ENCODE results near the gene GFRA1.

Gene GFRA1

DNA sequence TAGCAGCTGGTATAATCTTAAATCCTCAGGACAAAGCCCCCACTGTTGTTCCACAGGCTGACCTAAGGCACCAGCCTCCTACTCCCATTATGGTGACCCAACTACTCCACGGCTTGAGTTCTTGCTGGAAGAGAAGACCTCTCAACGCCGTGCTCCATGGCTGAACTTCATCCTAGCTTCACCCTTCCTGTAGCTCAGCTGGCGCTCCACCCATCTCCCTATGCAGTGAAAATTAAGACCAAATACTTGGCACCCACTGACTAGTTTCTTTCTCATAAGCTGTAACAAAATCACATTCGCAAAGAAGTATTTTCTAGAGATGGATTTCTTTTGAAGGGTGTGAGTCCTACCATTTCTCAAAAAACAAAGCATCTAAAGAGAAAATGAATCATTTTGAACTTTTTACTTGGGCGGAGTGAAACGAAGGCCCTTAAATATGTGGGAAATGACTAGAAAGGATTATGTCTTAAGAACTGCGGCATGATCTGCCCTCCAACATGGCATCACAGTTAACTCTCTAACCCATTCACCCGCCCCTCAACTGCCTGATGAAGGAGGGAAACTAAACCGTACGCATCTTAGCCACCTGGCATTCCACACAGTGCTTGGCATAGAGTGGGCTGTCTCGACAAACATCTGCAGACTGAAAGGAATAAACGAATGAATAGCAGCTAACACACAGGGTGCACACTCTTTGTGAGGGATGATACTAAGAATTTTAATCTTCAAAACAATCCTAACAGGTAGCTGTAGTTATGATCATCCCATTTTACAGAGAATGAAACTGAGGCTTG is 32.7 kb downstream of the GFRA1 start:
- DNase-seq = no peak

DNA sequence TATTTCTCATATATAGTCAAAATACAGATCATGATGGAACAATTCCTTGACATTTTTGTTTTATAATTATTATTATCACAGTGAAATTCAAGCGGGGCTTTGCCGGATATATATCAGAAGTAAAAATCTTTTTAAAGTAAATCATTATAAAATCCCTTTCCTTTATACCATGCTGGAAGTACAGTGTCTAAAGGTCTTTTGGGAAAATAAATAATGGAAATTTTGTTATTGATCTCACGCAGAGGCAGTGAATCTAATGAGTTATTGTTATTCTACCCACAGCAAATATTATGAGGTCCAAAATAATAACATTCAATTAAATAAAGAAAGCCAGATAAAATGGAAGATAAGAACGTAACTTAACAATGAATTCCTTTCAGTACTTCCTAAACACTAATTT is 33.8 kb downstream of the GFRA1 start:
- no peak for DNase-seq

- DNase-seq = no peak
These were observed 35.0 kb downstream of the GFRA1 start for GRCh38 chr10:116237970-116238369.

DNA sequence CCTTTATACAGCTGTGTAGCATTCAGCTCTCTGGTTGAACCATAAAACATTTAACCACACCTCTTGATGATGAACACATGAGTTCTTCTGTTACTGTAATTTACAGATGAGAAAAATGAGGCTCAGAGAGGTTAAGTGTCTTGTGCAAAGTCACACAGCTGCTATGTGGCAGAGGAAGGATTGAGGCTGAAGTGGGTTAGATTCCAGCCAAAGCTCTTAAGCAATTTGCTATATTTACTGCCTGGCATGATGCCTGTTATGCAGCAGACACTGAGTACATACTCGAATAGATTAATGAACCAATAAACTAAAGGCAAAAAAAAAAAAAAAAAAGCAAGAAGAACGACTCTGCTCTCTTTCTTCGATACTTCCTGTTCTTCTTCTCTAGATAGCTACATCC is 35.7 kb downstream of the GFRA1 start:
- no peak for DNase-seq

DNA sequence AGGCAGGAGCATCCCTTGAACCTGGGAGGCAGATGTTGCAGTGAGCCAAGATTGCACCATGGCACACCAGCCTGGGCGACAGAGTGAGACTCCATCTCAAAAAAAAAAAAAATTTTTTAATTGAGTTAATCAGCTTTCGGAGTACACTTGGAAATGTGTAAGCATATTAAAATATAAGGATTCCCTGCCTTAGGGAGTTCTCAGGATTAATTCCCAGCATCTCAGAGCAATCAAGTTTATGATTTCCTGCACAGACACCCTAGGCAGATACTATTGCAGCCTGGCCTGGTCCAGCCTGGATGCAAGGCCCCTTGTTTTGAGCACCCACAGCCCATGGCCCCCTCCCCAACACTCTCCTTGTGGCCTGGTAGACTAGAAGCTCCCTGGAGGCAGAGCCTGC is 39.8 kb downstream of the GFRA1 start:
- no peak for DNase-seq

GRCh38 chr10:116232613-116233012 is 40.4 kb downstream of the GFRA1 start:
- no peak for DNase-seq

DNA sequence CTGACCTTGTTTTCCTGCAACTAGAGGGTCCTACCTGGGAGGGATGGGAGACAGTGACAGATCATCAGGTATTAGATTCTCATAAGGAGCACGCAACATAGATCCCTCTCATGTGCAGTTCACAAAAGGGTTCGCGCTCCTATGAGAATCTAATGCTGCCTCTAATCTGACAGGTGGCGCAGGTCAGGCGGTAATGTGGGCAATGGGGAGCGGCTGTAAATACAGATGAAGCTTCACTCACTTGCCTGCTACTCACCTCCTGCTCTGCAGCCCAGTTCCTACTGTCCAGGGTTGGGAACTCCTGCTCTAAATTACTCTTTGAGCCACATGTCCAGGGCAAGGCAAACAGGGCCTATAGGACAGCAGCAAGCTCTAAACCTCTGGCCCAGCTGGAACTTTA is 46.2 kb downstream of the GFRA1 start:
- DNase-seq = no peak

GRCh38 chr10:116226053-116226452 is 47.0 kb downstream of the GFRA1 start:
- no peak for DNase-seq

GRCh38 chr10:116223289-116223688 is 49.7 kb downstream of the GFRA1 start:
- no peak for DNase-seq

DNA sequence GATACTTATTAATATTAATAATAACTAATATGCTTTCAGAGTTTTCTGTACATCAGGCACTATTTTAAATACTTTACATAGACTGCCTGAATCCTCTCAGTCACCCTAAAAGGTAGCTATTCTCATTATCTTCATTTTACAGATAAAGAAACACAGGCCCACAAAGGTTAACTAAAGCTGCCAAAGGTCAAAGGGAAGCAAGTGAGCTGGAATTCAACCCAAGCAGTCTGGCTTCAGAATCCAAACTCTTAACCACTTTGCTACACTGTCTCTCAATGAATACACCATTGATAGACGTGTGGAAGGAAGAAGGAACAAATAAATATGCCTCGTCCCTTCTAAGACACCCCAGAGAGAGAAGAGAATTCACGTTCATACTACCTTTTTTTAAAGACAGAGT is 52.0 kb downstream of the GFRA1 start:
- no peak for DNase-seq

GRCh38 chr10:116216676-116217075 is 56.3 kb downstream of the GFRA1 start:
- DNase-seq = no peak

GRCh38 chr10:116215651-116216050 is 57.4 kb downstream of the GFRA1 start:
- no peak for DNase-seq

DNA sequence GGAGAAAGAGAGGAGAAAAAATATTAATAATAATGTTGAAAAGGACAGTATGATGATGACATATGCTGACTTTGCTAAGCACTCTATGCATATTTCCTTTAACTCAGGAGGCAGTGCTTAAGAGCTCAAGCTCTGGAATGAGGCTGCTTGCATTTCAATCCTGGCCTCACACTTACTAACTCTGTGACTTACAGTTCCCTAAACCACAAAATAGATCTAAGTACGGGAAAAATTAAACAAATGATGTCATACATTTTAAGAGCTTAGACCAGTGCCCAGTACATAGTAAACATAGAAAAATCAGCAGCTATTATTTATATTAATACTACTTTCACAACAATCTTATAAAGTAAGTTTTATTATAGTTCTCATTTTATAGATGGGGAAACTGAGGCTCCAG is 61.3 kb downstream of the GFRA1 start:
- no peak for DNase-seq

DNA sequence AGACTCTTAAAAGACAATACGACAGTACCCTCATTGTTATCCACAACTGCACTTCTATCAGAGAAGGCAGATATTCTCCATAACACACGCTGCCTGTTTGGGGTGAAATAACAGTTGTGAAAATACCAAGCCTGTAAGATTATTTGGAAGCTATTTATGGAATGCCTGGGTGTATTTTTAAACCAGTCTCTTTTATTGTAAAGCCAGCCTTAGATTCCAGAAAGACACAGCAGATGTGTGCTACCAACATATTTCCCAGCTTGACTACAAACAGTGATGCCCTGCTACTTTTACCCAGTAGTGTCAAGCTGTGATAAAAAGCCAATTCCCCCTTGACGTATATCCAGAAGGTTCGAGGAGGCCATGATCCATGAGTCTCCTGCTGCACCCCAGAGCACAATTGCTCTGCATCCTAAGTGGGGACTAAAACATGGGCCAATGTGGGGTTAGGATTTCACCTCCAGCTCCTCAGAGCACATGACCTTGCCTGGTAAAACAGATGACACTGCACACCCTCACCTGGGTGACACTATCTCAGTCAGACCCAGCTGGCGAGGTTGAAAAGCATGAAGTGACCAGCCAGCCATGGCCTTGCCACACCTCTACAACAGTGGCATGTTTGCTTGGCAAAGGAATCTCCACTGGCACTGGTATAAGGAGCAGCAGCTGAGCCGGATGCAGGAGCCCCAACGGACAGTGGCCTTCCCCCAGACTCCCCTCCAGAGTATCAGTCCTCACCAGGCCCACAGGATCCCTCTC is 62.2 kb downstream of the GFRA1 start:
- no peak for DNase-seq

DNA sequence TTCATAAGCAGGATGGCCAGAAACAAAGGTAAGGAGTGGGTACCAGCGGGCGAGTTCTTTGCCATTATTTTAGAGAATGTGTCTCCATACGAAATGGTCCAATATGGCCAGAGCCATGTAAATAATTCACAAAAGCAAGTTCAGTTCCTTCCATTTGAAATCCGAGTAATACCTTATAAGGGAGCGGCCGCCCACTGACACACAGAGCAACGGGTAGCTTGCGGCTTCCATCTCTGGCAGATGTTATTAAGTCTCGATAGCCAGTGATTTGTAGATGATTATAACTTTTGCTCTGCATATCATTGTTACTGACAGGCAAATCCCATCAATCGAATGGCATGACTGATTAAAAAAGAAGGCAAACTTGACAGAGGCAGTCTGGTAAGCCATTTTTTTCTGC is 63.2 kb downstream of the GFRA1 start:
- no peak for DNase-seq

DNA sequence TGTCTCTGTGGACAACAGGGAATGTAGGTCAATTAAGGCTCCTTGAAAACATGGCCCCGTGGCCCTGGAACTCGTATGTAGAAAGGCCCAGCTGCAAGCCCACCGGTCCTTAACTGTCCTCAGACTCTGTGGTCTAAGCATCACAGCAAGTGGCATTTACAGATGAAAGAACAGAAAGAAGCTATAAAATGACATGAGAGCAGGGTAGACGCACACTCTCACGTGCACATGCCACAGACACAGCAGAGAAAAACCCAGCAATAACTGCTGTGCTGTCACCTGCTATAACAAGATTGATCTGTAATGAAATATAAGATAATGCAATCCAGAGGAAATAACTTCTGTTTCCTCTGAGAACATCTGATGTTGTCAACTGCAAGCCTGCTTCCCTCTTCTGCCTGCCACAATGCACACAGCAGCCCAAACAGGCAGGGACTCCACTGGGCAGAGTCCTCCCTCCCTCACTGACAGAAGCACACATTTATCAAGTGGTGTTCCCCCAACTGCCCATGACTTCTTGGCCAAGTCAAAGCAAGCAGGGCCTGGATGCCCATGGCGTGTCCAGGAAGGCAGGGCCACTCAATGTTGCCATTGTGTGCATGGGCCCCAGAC is 63.9 kb downstream of the GFRA1 start:
- no peak for DNase-seq

DNA sequence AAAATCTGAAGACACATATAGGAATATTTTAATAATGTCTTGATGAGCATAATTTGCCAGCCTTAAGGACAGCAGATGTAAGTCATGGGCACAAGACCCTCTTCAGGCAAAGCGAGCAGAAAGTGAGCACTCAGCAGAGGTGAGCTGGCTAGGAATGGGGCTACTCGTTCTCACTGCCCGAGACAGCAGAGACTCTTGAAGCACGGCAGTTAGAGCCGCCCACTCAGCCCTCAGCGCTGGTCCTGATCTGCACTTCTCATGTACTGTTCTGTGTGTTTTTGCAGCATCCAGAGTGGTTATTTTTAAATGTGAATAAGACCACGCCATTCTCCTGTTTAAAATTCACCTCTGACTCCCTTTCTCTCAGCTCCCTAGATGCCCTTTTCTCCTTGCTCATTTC is 65.3 kb downstream of the GFRA1 start:
- no peak for DNase-seq

- no peak for DNase-seq
These were observed 69.3 kb downstream of the GFRA1 start for GRCh38 chr10:116203661-116204060.

GRCh38 chr10:116201670-116202430 is 71.2 kb downstream of the GFRA1 start:
- DNase-seq = no peak

DNA sequence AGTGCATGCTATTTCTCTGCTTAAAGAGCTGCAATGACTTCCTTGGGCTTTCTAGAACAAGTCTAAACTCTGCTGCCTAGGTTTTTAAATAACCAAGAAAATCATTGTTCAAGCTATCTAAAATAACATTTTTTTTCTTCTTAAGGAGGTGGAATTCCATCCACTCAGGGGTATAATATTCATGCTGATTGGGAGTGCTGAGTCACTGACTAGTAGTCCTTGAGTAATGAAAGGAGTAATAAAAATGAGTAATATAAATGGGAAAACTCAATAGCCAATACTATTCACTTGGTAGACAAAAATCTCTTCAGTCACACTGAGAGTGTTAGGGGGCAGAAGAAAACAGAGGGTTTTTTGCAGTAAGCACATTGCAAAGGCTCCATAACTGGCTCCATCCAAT is 72.0 kb downstream of the GFRA1 start:
- DNase-seq = no peak

- DNase-seq = no peak
These were observed 74.3 kb downstream of the GFRA1 start for GRCh38 chr10:116198676-116199035.

DNA sequence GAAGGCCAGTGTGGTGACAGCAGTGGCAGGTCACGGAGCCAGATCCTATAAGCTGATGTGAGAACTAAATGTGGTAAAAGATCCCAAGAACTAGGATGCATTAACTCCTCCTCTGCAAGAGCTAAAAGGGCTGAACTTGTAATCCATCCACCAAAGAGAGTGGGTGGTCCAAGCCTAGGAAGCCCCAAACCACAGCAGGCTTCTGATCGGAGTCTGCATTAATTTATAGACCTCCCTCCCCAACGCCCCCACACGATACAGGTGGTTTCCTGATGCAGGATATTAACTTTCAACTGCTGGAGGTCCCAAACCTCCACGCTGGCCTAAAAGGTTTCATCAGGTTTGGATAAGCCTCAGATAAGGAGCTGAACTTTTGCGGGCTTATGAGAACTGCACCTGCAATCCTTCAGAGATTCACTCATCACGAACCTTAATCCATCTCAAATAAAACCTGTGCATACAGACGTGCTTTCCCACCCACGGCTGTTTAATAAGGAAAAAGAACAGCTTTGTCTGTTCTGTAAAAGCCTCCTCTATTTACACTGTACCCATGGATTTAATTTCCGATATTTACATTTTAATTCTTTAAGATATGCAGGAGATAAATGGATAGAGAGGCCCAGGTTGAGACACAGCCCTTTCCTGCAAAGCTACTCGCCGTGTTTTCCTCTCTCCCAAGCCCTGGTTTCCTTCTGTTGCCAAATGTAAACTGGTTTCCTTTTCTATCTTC is 74.9 kb downstream of the GFRA1 start:
- no peak for DNase-seq

DNA sequence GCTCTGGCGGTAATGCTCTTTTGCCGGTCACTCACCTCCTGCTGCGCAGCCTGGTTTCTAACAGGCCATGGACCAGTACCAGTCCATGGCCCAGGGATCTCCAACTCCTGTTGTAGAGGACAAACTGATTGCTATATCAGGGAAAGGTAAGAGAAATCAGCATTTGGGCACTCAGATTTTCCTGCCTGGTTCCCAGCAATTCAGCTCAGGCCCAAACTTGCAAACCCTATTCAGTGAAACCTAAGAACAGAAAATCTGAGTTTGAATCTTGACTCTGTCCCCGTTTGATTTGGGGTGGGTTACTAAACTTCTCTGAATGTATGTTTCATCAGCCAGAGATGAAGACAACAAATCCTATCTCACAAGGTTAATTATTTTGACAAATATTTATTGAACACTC is 77.4 kb downstream of the GFRA1 start:
- no peak for DNase-seq
